ENCODE measurements around the gene UNC5C. TPM values are rescaled to one million over a fixed set of nuclear protein-coding genes. Genes with fewer than 3 reads are reported as not detected.

Gene UNC5C
- total RNA-seq, 1 experiment from 2014 or later: not detected

- ChIA-PET CTCF (no interaction called here), POLR2A (no interaction called here)
- no peaks in the 10 kb centered on the region for H3K27me3 ChIP-seq (replicated peaks; ENCODE audit: control insufficient read depth, insufficient read depth, low read length)
- no peaks in the 10 kb centered on the region for H3K4me1 ChIP-seq
- no TSS peak for BruUV-seq (replicated peaks)
- no peak overlapping the region for H3K4me3 Mint-ChIP-seq (ENCODE audit: unreplicated experiment)
- no peaks in the 10 kb centered on the region for H3K4me1 Mint-ChIP-seq (ENCODE audit: low read depth, unreplicated experiment)
- no peak for DNase-seq
- H3K27ac Mint-ChIP-seq (ENCODE audit: unreplicated experiment): no peak overlapping the region
- intact Hi-C loops (cut with micrococcal nuclease; ENCODE audit: unreplicated experiment): no loop called here
- TF ChIP-seq, protein P1, sequence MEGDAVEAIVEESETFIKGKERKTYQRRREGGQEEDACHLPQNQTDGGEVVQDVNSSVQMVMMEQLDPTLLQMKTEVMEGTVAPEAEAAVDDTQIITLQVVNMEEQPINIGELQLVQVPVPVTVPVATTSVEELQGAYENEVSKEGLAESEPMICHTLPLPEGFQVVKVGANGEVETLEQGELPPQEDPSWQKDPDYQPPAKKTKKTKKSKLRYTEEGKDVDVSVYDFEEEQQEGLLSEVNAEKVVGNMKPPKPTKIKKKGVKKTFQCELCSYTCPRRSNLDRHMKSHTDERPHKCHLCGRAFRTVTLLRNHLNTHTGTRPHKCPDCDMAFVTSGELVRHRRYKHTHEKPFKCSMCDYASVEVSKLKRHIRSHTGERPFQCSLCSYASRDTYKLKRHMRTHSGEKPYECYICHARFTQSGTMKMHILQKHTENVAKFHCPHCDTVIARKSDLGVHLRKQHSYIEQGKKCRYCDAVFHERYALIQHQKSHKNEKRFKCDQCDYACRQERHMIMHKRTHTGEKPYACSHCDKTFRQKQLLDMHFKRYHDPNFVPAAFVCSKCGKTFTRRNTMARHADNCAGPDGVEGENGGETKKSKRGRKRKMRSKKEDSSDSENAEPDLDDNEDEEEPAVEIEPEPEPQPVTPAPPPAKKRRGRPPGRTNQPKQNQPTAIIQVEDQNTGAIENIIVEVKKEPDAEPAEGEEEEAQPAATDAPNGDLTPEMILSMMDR (IDR thresholded peaks at IDR 0.05; ENCODE audit: insufficient read depth in 1 of 2, low read depth in 1 of 2, low read length in 1 of 2, severe bottlenecking in 1 of 2, unreplicated experiment in 1 of 2): no peak
- H3K4me3 ChIP-seq (ENCODE audit: low read depth, low read length): no peak overlapping the region
- H3K36me3 ChIP-seq (ENCODE audit: control insufficient read depth, insufficient read depth, low read length): no peaks in the 10 kb centered on the region
- no peaks in the 10 kb centered on the region for H3K9me3 ChIP-seq
- H3K27me3 Mint-ChIP-seq (ENCODE audit: insufficient read depth, unreplicated experiment): no peaks in the 10 kb centered on the region
- H3K9me3 Mint-ChIP-seq (ENCODE audit: unreplicated experiment): no peaks in the 10 kb centered on the region
- no peaks in the 10 kb centered on the region for H3K36me3 Mint-ChIP-seq (ENCODE audit: insufficient read depth, unreplicated experiment)
Observed at GRCh38 chr4:95531141-95531540, 17.6 kb downstream of the UNC5C start.

- BruUV-seq (replicated peaks): no TSS peak
- intact Hi-C loops (cut with micrococcal nuclease; ENCODE audit: unreplicated experiment): no loop called here
- no peak overlapping the region for H3K4me3 Mint-ChIP-seq (ENCODE audit: unreplicated experiment)
- no peaks in the 10 kb centered on the region for H3K9me3 Mint-ChIP-seq (ENCODE audit: unreplicated experiment)
- H3K4me1 ChIP-seq: no peaks in the 10 kb centered on the region
- H3K27me3 ChIP-seq (replicated peaks; ENCODE audit: control insufficient read depth, insufficient read depth, low read length): no peaks in the 10 kb centered on the region
- H3K27ac Mint-ChIP-seq (ENCODE audit: unreplicated experiment): no peak overlapping the region
- no peaks in the 10 kb centered on the region for H3K36me3 ChIP-seq (ENCODE audit: control insufficient read depth, insufficient read depth, low read length)
- no peaks in the 10 kb centered on the region for H3K4me1 Mint-ChIP-seq (ENCODE audit: low read depth, unreplicated experiment)
- CTCF ChIA-PET: interaction anchor here (1.0 kb wide), 1 partner anchor 374 kb away, joined by 3 read pairs; no protein-coding TSS in a partner anchor
- no peaks in the 10 kb centered on the region for H3K9me3 ChIP-seq
- H3K4me3 ChIP-seq (ENCODE audit: low read depth, low read length): no peak overlapping the region
- no peak for DNase-seq
- no peaks in the 10 kb centered on the region for H3K27me3 Mint-ChIP-seq (ENCODE audit: insufficient read depth, unreplicated experiment)
- POLR2A ChIA-PET: no interaction called here
- H3K36me3 Mint-ChIP-seq (ENCODE audit: insufficient read depth, unreplicated experiment): no peaks in the 10 kb centered on the region
- TF ChIP-seq, protein P1 (IDR thresholded peaks at IDR 0.05; ENCODE audit: insufficient read depth in 1 of 2, low read depth in 1 of 2, low read length in 1 of 2, severe bottlenecking in 1 of 2, unreplicated experiment in 1 of 2): no peak
Observed at GRCh38 chr4:95529946-95530345, 18.8 kb downstream of the UNC5C start.

GRCh38 chr4:95528388-95528948, 20.3 kb downstream of the UNC5C start:
- Histone ChIP-seq H3K36me3 (ENCODE audit: control insufficient read depth, insufficient read depth, low read length) (no peaks in the 10 kb centered on the region), H3K4me3 (ENCODE audit: low read depth, low read length) (no peak overlapping the region), H3K9me3 (no peaks in the 10 kb centered on the region), H3K4me1 (no peaks in the 10 kb centered on the region), H3K27me3 (replicated peaks; ENCODE audit: control insufficient read depth, insufficient read depth, low read length) (no peaks in the 10 kb centered on the region)
- DNase-seq: no peak
- ChIA-PET POLR2A (no interaction called here), CTCF (no interaction called here)
- H3K4me1 Mint-ChIP-seq (ENCODE audit: low read depth, unreplicated experiment): no peaks in the 10 kb centered on the region
- no peaks in the 10 kb centered on the region for H3K36me3 Mint-ChIP-seq (ENCODE audit: insufficient read depth, unreplicated experiment)
- no peaks in the 10 kb centered on the region for H3K9me3 Mint-ChIP-seq (ENCODE audit: unreplicated experiment)
- TF ChIP-seq, protein P1 (IDR thresholded peaks at IDR 0.05; ENCODE audit: insufficient read depth in 1 of 2, low read depth in 1 of 2, low read length in 1 of 2, severe bottlenecking in 1 of 2, unreplicated experiment in 1 of 2): no peak
- H3K27me3 Mint-ChIP-seq (ENCODE audit: insufficient read depth, unreplicated experiment): no peaks in the 10 kb centered on the region
- H3K4me3 Mint-ChIP-seq (ENCODE audit: unreplicated experiment): no peak overlapping the region
- no peak overlapping the region for H3K27ac Mint-ChIP-seq (ENCODE audit: unreplicated experiment)
- intact Hi-C loops (cut with micrococcal nuclease; ENCODE audit: unreplicated experiment): no loop called here
- no TSS peak for BruUV-seq (replicated peaks)
